LoVo (cell line): Measurements from ENCODE around the gene TMC8.
A peak's percentile ranks its signal among the peaks of the same experiment; 100 is the strongest.

ENCODE experiments used
- DNase-seq: peaks from one replicate; pipeline ENCODE4 v3.0.0-alpha.2; 2016; ENCODE audit warnings: low spot score

TMC8 gene

GRCh38 chr17:78180083-78180482, 49.5 kb downstream of the TMC8 start:
- DNase-seq = no peak

- DNase-seq = no peak
These were observed 49.9 kb downstream of the TMC8 start for GRCh38 chr17:78180508-78180907.

- no peak for DNase-seq
These were observed 51.9 kb downstream of the TMC8 start for GRCh38 chr17:78182504-78182903.

DNA sequence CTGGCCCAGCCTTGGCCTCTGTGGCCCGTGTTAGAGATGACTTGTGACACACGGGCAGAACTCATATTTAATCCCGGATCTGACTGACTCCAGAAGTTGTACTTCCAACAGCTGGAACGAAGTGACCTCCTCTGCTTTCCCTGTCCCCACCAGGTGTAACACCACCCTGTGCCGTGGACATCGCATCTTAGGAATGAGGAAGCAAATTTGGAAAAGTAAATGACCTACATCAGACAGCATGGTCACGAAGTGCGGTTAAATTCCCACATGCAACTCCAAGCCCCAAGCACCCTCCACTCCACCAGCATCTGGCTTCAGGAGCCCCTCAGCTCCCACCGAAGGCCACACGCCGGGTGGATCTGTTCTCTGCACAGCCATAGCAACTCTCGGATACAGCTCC, 53.3 kb downstream of the TMC8 start:
- no peak for DNase-seq

DNA sequence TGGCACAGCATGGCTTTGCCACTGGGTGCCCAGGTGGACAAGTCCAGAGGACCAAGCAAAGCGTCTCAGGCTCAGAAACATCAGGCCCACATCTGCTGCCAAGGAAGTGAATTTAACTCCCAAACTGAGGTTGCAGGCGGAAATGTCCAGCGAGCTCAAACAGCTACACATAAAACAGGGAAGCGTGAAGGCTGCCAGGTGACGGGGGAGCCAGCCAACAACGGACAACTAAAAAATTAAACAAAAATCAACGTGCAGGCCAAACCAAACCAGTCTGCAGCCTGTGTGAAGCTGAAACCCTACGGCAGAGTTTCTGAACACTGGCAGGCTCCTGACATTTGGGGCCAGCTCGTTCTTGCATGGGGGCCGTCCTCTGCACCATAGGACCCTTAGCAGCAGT, 53.8 kb downstream of the TMC8 start:
- DNase-seq = no peak

- no peak for DNase-seq
These were observed 54.3 kb downstream of the TMC8 start for GRCh38 chr17:78184868-78185267.

GRCh38 chr17:78185981-78186691, 55.6 kb downstream of the TMC8 start:
- peak; percentile 56 for DNase-seq

GRCh38 chr17:78186692-78187595, 56.4 kb downstream of the TMC8 start, which contains the start of the genes AFMID and TK1:
Gene AFMID (plus strand): TSS chr17:78187362. CDS start chr17:78187371, 9 bp downstream.
Gene TK1 (minus strand): TSS chr17:78187052. CDS start chr17:78186994, 58 bp downstream.
- DNase-seq = peak; percentile 99
